H1 (cell line): ENCODE data around the gene CDRT15L2. TPM values are rescaled to one million over a fixed set of nuclear protein-coding genes. Genes with fewer than 3 reads are reported as not detected.
"Not testable (repeated sequence)": the region's sequence is repeated elsewhere in the genome, so short reads cannot be mapped to it uniquely, and the experiment has no call there.

Experiments
- CTCF ChIA-PET: fragments of 300-600 bp; sonication (Branson Sonifier 250); formaldehyde crosslinking; loops from one replicate; lab custom pipeline; 2021; ENCODE audit not compliant: partially characterized antibody; lab: Charles Lee
- POLR2A ChIA-PET: fragments of 300-600 bp; sonication (Branson Sonifier 250); formaldehyde crosslinking; loops from one replicate; lab custom pipeline; 2021; ENCODE audit warnings: inconsistent platforms; ENCODE audit not compliant: partially characterized antibody; lab: Charles Lee
- DNase-seq, 2 experiments: peaks; one replicate each; pipeline versions ENCODE4 v3.0.0 to v3.0.0-alpha.2; 2010 to 2022; ENCODE audit warnings: low spot score in 2 of 2, low read depth in 1 of 2, mixed read lengths in 1 of 2
- FAIRE-seq: peaks from 2 replicates; lab custom pipeline; 2011; peaks lifted over from hg19 to GRCh38; lab: Jason Lieb, UNC
- H2AFZ ChIP-seq: 2 replicates; pipeline ENCODE4 v1.8.1; 2012; ENCODE audit warnings: low read length, inconsistent platforms
- H2AK5ac ChIP-seq: 2 replicates; pipeline ENCODE4 v1.6.1; 2013; ENCODE audit warnings: low read depth, low read length
- H2BK120ac ChIP-seq: replicated peaks from 2 replicates; pipeline ENCODE3; 2013; ENCODE audit warnings: low read depth, low read length, inconsistent platforms
- H2BK12ac ChIP-seq: 2 replicates; pipeline ENCODE4 v1.6.1; 2013; ENCODE audit warnings: low read depth, low read length
- H2BK15ac ChIP-seq: 2 replicates; pipeline ENCODE4 v1.6.1; 2013; ENCODE audit warnings: low read length
- H2BK20ac ChIP-seq: 2 replicates; pipeline ENCODE4 v1.6.1; 2013; ENCODE audit warnings: low read length
- H2BK5ac ChIP-seq: 2 replicates; pipeline ENCODE4 v1.6.1; 2013; ENCODE audit warnings: low read depth, low read length
- H3K14ac ChIP-seq: 2 replicates; pipeline ENCODE4 v1.6.1; 2013; ENCODE audit warnings: inconsistent platforms; ENCODE audit not compliant: insufficient read length
- H3K18ac ChIP-seq: 2 replicates; pipeline ENCODE4 v1.6.1; 2013; ENCODE audit warnings: low read length; ENCODE audit errors: extremely low read depth
- H3K23ac ChIP-seq: 2 replicates; pipeline ENCODE4 v1.6.1; 2013; ENCODE audit warnings: inconsistent platforms; ENCODE audit not compliant: insufficient read length
- H3K23me2 ChIP-seq: 2 replicates; pipeline ENCODE4 v1.6.1; 2013; ENCODE audit warnings: low read depth, low read length
- H3K27ac ChIP-seq: 2 replicates; pipeline ENCODE4 v1.6.1; 2011; ENCODE audit warnings: low read depth, low read length, inconsistent platforms
- H3K27me3 ChIP-seq, 4 experiments: replicated peaks in 1 of 4; 1 replicate in 1 of 4; 2 replicates in 3 of 4; pipeline versions ENCODE4 v1.6.1 to v1.8.1; 2011 to 2013; ENCODE audit warnings: low read length in 3 of 4, mild to moderate bottlenecking in 3 of 4, inconsistent platforms in 2 of 4, mixed read lengths in 2 of 4, moderate library complexity in 1 of 4; ENCODE audit not compliant: control insufficient read depth in 3 of 4, insufficient read depth in 3 of 4; ENCODE audit errors: extremely low read depth in 1 of 4
- H3K36me3 ChIP-seq, 4 experiments: 2 replicates each; pipeline versions ENCODE4 v1.6.1 to v1.8.1; 2011 to 2013; ENCODE audit warnings: mild to moderate bottlenecking in 4 of 4, low read length in 3 of 4, moderate library complexity in 2 of 4, control low read depth in 1 of 4, inconsistent platforms in 1 of 4; ENCODE audit not compliant: insufficient read depth in 4 of 4, control insufficient read depth in 2 of 4
- H3K4ac ChIP-seq: replicated peaks from 2 replicates; pipeline ENCODE3; 2013; ENCODE audit warnings: low read length, low read depth, mixed read lengths, inconsistent platforms; ENCODE audit not compliant: insufficient read length
- H3K4me1 ChIP-seq, 4 experiments: replicated peaks in 1 of 4; 1 replicate in 1 of 4; 2 replicates in 3 of 4; pipeline versions ENCODE4 v1.6.1 to v1.8.1; 2011 to 2013; ENCODE audit warnings: low read length in 3 of 4, inconsistent platforms in 2 of 4, mixed read lengths in 1 of 4; ENCODE audit not compliant: insufficient read depth in 4 of 4, control insufficient read depth in 3 of 4
- H3K4me2 ChIP-seq, 2 experiments: 2 replicates each; pipeline versions ENCODE4 v1.6.1 to v1.8.1; 2011 to 2013; ENCODE audit warnings: low read depth in 2 of 2, low read length in 2 of 2, control low read depth in 1 of 2, inconsistent platforms in 1 of 2, mild to moderate bottlenecking in 1 of 2; ENCODE audit not compliant: insufficient read depth in 1 of 2
- H3K4me3 ChIP-seq, 4 experiments: fragments of 200-600, 300-600 bp in 1 of 4; sonication (generic), shearing (Covaris generic), sonication (Bioruptor Twin) in 1 of 4; 2 replicates each; pipeline versions ENCODE4 v1.5.1 to v1.8.1; 2011 to 2016; ENCODE audit warnings: low read length in 4 of 4, low read depth in 3 of 4, control low read depth in 2 of 4, inconsistent platforms in 2 of 4, mild to moderate bottlenecking in 2 of 4, mixed read lengths in 1 of 4, moderate library complexity in 1 of 4; ENCODE audit not compliant: insufficient read depth in 2 of 4; ENCODE audit errors: extremely low read depth in 1 of 4
- H3K56ac ChIP-seq: replicated peaks from 2 replicates; pipeline ENCODE3; 2013; ENCODE audit warnings: low read depth, mild to moderate bottlenecking, mixed read lengths, low read length, inconsistent platforms; ENCODE audit not compliant: insufficient read length
- H3K79me1 ChIP-seq: 2 replicates; pipeline ENCODE4 v1.6.1; 2013; ENCODE audit warnings: low read depth, low read length, control low read depth
- H3K79me2 ChIP-seq, 2 experiments: 2 replicates each; pipeline versions ENCODE4 v1.6.1 to v1.8.1; 2012 to 2013; ENCODE audit warnings: low read length in 2 of 2, mild to moderate bottlenecking in 2 of 2, inconsistent platforms in 1 of 2; ENCODE audit not compliant: insufficient read depth in 2 of 2, control insufficient read depth in 1 of 2
- H3K9ac ChIP-seq, 4 experiments: replicated peaks in 1 of 4; 1 replicate in 1 of 4; 2 replicates in 3 of 4; pipeline versions ENCODE4 v1.6.1 to v1.8.1; 2011 to 2013; ENCODE audit warnings: low read depth in 3 of 4, low read length in 3 of 4, control low read depth in 2 of 4, mild to moderate bottlenecking in 2 of 4, moderate library complexity in 2 of 4, inconsistent platforms in 1 of 4; ENCODE audit errors: extremely low read depth in 1 of 4
- H3K9me3 ChIP-seq, 2 experiments: 2 replicates each; pipeline versions ENCODE4 v1.6.1 to v1.8.1; 2012 to 2013; ENCODE audit warnings: mild to moderate bottlenecking in 2 of 2, moderate library complexity in 2 of 2, control low read depth in 1 of 2, inconsistent platforms in 1 of 2, low read depth in 1 of 2, low read length in 1 of 2, mixed read lengths in 1 of 2; ENCODE audit not compliant: insufficient read depth in 2 of 2
- H4K20me1 ChIP-seq, 2 experiments: replicated peaks in 1 of 2; 2 replicates each; pipeline versions ENCODE3 to v1.8.1; 2011 to 2013; ENCODE audit warnings: inconsistent platforms in 2 of 2, low read length in 2 of 2, mild to moderate bottlenecking in 1 of 2; ENCODE audit not compliant: insufficient read depth in 2 of 2, control insufficient read depth in 1 of 2
- H4K5ac ChIP-seq: 2 replicates; pipeline ENCODE4 v1.6.1; 2013; ENCODE audit warnings: low read length, low read depth, mixed read lengths, inconsistent platforms; ENCODE audit not compliant: insufficient read length
- H4K8ac ChIP-seq: 2 replicates; pipeline ENCODE4 v1.8.0; 2013; ENCODE audit warnings: mild to moderate bottlenecking, moderate library complexity, low read length, inconsistent platforms; ENCODE audit not compliant: insufficient read depth; ENCODE audit errors: extremely low read depth
- H4K91ac ChIP-seq: replicated peaks from 2 replicates; pipeline ENCODE3; 2013; ENCODE audit warnings: low read length, mixed read lengths, inconsistent platforms; ENCODE audit not compliant: insufficient read length
- WGBS, 2 experiments: shearing (Covaris generic) in 1 of 2; methylation state at CpG; one replicate each; pipeline versions ENCODE4 v1.1.6 to v1.1.7; 2013 to 2015; ENCODE audit warnings: low lambda C conversion rate in 2 of 2, mixed read lengths in 2 of 2, inconsistent platforms in 1 of 2, low coverage in 1 of 2, missing lambda C conversion rate in 1 of 2; ENCODE audit not compliant: insufficient replicate concordance in 2 of 2, insufficient coverage in 1 of 2, insufficient read length in 1 of 2; ENCODE audit errors: extremely low coverage in 1 of 2, missing lambda C conversion rate in 1 of 2; 5-methylcytosine and 5-hydroxymethylcytosine counted together
- polyA plus RNA-seq, 7 experiments: library from polyadenylated mRNA; depleted of rRNA in 3 of 7; stranded (reverse) in 5 of 7; unstranded in 2 of 7; fragments of >200 nt in 5 of 7; fragments of 200-250 nt in 2 of 7; gene quantifications; 1 replicate in 5 of 7; 2 replicates in 1 of 7; 4 replicates in 1 of 7; pipeline versions ENCODE4 v1.2.1 to v1.2.3, GENCODE V29; 2011 to 2013; ENCODE audit warnings: missing spikeins in 2 of 7, mixed read lengths in 2 of 7
- total RNA-seq: library from RNA; stranded (reverse); fragmentation: NEBNext Ultra II Directional; extraction: Animal tissue kit (Norgen Biotek cat#: 25700); gene quantifications from 2 replicates; pipeline ENCODE4 v1.2.1, GENCODE V29; 2021

CDRT15L2 gene
- total and polyA plus RNA-seq, 2 of the 8 experiments (the other 6 are each of a cell fraction or from before 2014, with no cell fraction given), result not detected

DNA sequence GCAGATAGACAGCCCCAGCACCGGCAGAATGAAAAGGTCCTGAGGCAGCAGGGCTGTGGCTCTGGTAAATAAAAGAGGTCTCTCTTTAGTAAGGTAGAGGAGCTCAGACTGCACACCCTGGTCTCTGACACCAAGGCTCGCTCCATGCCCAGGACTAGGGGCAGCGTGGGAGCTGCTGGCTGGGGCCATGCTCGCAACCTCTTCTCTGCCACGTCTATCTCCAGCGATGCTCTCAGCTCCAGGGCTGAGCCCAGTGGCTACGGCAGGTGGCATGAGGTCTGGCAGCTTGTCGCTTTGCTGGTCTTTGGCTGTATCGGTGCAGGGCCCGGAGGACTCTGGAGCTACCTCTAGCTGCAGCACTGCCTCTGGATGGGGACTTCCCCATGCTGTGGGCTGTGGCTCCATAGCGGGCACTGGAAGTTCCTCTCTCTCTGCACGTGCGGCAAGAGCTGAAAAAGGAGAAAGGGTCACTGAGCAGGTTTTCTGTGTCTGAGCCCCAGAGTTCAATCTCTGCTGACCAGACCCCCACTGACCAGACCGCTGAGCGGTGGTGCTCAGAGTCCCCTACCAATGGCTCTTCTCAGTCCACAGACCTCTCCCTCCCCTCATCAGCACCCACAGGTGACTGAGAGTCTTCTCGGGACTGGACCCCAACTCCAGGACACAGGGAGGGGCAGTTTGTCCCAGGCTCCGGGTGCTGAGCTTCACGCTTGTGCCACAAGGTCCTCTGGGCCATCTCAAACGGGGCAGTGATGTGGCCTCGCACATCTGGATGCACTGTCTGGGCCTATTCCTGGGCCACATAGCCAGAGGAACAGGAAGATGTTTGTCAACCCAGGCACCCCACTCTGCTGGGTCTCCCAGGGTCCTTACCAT, 24.2 kb upstream of the CDRT15L2 start:
- H3K79me1 ChIP-seq, H2BK20ac ChIP-seq, H3K23ac ChIP-seq, H3K9me3 ChIP-seq, H3K4me3 ChIP-seq, H2BK15ac ChIP-seq, H2BK12ac ChIP-seq, H4K91ac ChIP-seq, H4K8ac ChIP-seq, H3K36me3 ChIP-seq, POLR2A ChIA-PET, H3K27me3 ChIP-seq, H3K9ac ChIP-seq, H4K5ac ChIP-seq, H3K79me2 ChIP-seq, H3K18ac ChIP-seq, H3K4me2 ChIP-seq, H3K56ac ChIP-seq, CTCF ChIA-PET, FAIRE-seq, H2BK5ac ChIP-seq, H3K14ac ChIP-seq, H3K27ac ChIP-seq, H3K23me2 ChIP-seq, DNase-seq, H4K20me1 ChIP-seq, H2BK120ac ChIP-seq, H3K4me1 ChIP-seq, H3K4ac ChIP-seq, H2AFZ ChIP-seq, H2AK5ac ChIP-seq: not testable (repeated sequence)
- 90% methylated on average over 7 of the region's 20 CpGs; no CpG with 5 or more reads in 1 of the 2 experiments for WGBS, 2 experiments

- H3K27ac ChIP-seq, H3K36me3 ChIP-seq, H3K4me2 ChIP-seq, CTCF ChIA-PET, H4K5ac ChIP-seq, H3K4me1 ChIP-seq, H3K9me3 ChIP-seq, H3K14ac ChIP-seq, POLR2A ChIA-PET, DNase-seq, H3K18ac ChIP-seq, H2AK5ac ChIP-seq, H2BK15ac ChIP-seq, H3K56ac ChIP-seq, H4K20me1 ChIP-seq, H3K23ac ChIP-seq, H3K4me3 ChIP-seq, H3K4ac ChIP-seq, H2BK20ac ChIP-seq, FAIRE-seq, H4K91ac ChIP-seq, H3K23me2 ChIP-seq, H2BK5ac ChIP-seq, H3K79me2 ChIP-seq, H2BK120ac ChIP-seq, H4K8ac ChIP-seq, H3K9ac ChIP-seq, H3K79me1 ChIP-seq, H2AFZ ChIP-seq, H3K27me3 ChIP-seq, H2BK12ac ChIP-seq: not testable (repeated sequence)
- 91% methylated on average over 5 of the region's 5 CpGs; no CpG with 5 or more reads in 1 of the 2 experiments for WGBS, 2 experiments
Measured at GRCh38 chr17:20558096-20558495, 21.4 kb upstream of the CDRT15L2 start.
